ENCODE data around the gene CRYBG1.
"Not testable (repeated sequence)": the region's sequence is repeated elsewhere in the genome, so short reads cannot be mapped to it uniquely, and the experiment has no call there.

Gene CRYBG1

GRCh38 chr6:106558364-106558763 lies 197.8 kb downstream of the CRYBG1 start:
- DNase-seq: no peak
- in situ Hi-C loops (cut with MboI; ENCODE audit: low pct_unique_long_range_greater_than_20kb, low sequenced_read_pairs): loop anchor here (25.0 kb wide), 1 partner anchor 196 kb away; the partner anchor contains the start of gene CRYBG1

- DNase-seq: not testable (repeated sequence)
- in situ Hi-C loops (cut with MboI; ENCODE audit: low pct_unique_long_range_greater_than_20kb, low sequenced_read_pairs): loop anchor here (10.0 to 25.0 kb wide), 2 partner anchors 115 to 197 kb away; partner anchors contain the start of gene CRYBG1
Observed at GRCh38 chr6:106559659-106560058, 199.1 kb downstream of the CRYBG1 start.

- no peak for DNase-seq
- in situ Hi-C loops (cut with MboI; ENCODE audit: low pct_unique_long_range_greater_than_20kb, low sequenced_read_pairs): loop anchor here (10.0 to 25.0 kb wide), 2 partner anchors 116 to 199 kb away; partner anchors contain the start of gene CRYBG1
Observed at GRCh38 chr6:106560996-106561685, 200.6 kb downstream of the CRYBG1 start.

GRCh38 chr6:106561686-106562405 lies 201.3 kb downstream of the CRYBG1 start:
- in situ Hi-C loops (cut with MboI; ENCODE audit: low pct_unique_long_range_greater_than_20kb, low sequenced_read_pairs): loop anchor here (10.0 to 25.0 kb wide), 2 partner anchors 117 to 200 kb away; partner anchors contain the start of gene CRYBG1
- no peak for DNase-seq

- DNase-seq: no peak
- in situ Hi-C loops (cut with MboI; ENCODE audit: low pct_unique_long_range_greater_than_20kb, low sequenced_read_pairs): loop anchor here (10.0 to 25.0 kb wide), 2 partner anchors 119 to 201 kb away; partner anchors contain the start of gene CRYBG1
Observed at GRCh38 chr6:106563614-106564013, 203.1 kb downstream of the CRYBG1 start.

GRCh38 chr6:106564476-106564875 lies 204.0 kb downstream of the CRYBG1 start:
- in situ Hi-C loops (cut with MboI; ENCODE audit: low pct_unique_long_range_greater_than_20kb, low sequenced_read_pairs): loop anchor here (10.0 to 25.0 kb wide), 2 partner anchors 120 to 202 kb away; partner anchors contain the start of gene CRYBG1
- DNase-seq: no peak

- DNase-seq: no peak
- in situ Hi-C loops (cut with MboI; ENCODE audit: low pct_unique_long_range_greater_than_20kb, low sequenced_read_pairs): loop anchor here (10.0 to 25.0 kb wide), 2 partner anchors 124 to 206 kb away; partner anchors contain the start of gene CRYBG1
Observed at GRCh38 chr6:106568530-106568929, 208.0 kb downstream of the CRYBG1 start.

GRCh38 chr6:106569428-106569827 lies 208.9 kb downstream of the CRYBG1 start:
- DNase-seq: no peak
- in situ Hi-C loops (cut with MboI; ENCODE audit: low pct_unique_long_range_greater_than_20kb, low sequenced_read_pairs): loop anchor here (10.0 to 25.0 kb wide), 2 partner anchors 125 to 207 kb away; partner anchors contain the start of gene CRYBG1

- in situ Hi-C loops (cut with MboI; ENCODE audit: low pct_unique_long_range_greater_than_20kb, low sequenced_read_pairs): loop anchor here (25.0 kb wide), 1 partner anchor 210 kb away; the partner anchor contains the start of gene CRYBG1
- DNase-seq: no peak
Observed at GRCh38 chr6:106572436-106572835, 211.9 kb downstream of the CRYBG1 start.

- no peak for DNase-seq
- in situ Hi-C loops (cut with MboI; ENCODE audit: low pct_unique_long_range_greater_than_20kb, low sequenced_read_pairs): loop anchor here (25.0 kb wide), 1 partner anchor 211 kb away; the partner anchor contains the start of gene CRYBG1
Observed at GRCh38 chr6:106572875-106573585, 212.5 kb downstream of the CRYBG1 start.

- no peak for DNase-seq
- in situ Hi-C loops (cut with MboI; ENCODE audit: low pct_unique_long_range_greater_than_20kb, low sequenced_read_pairs): loop anchor here (25.0 kb wide), 2 partner anchors 213 to 412 kb away; partner anchors contain the start of gene CRYBG1
Observed at GRCh38 chr6:106574741-106575458, 214.4 kb downstream of the CRYBG1 start.

- no peak for DNase-seq
- in situ Hi-C loops (cut with MboI; ENCODE audit: low pct_unique_long_range_greater_than_20kb, low sequenced_read_pairs): loop anchor here (25.0 kb wide), 1 partner anchor 408 kb away; no protein-coding TSS in a partner anchor
Observed at GRCh38 chr6:106579281-106579680, 218.8 kb downstream of the CRYBG1 start.

GRCh38 chr6:106581468-106581867 lies 221.0 kb downstream of the CRYBG1 start:
- no peak for DNase-seq
- in situ Hi-C loops (cut with MboI; ENCODE audit: low pct_unique_long_range_greater_than_20kb, low sequenced_read_pairs): loop anchor here (25.0 kb wide), 1 partner anchor 406 kb away; no protein-coding TSS in a partner anchor

GRCh38 chr6:106586815-106587415 lies 226.4 kb downstream of the CRYBG1 start:
- DNase-seq: no peak
- in situ Hi-C loops (cut with MboI; ENCODE audit: low pct_unique_long_range_greater_than_20kb, low sequenced_read_pairs): loop anchor here (25.0 kb wide), 1 partner anchor 400 kb away; no protein-coding TSS in a partner anchor

- not testable (repeated sequence) for DNase-seq
- in situ Hi-C loops (cut with MboI; ENCODE audit: low pct_unique_long_range_greater_than_20kb, low sequenced_read_pairs): loop anchor here (25.0 kb wide), 1 partner anchor 398 kb away; no protein-coding TSS in a partner anchor
Observed at GRCh38 chr6:106588937-106589336, 228.4 kb downstream of the CRYBG1 start.

- in situ Hi-C loops (cut with MboI; ENCODE audit: low pct_unique_long_range_greater_than_20kb, low sequenced_read_pairs): loop anchor here (25.0 kb wide), 1 partner anchor 396 kb away; no protein-coding TSS in a partner anchor
- no peak for DNase-seq
Observed at GRCh38 chr6:106591111-106591825, 230.8 kb downstream of the CRYBG1 start.

- in situ Hi-C loops (cut with MboI; ENCODE audit: low pct_unique_long_range_greater_than_20kb, low sequenced_read_pairs): loop anchor here (25.0 kb wide), 1 partner anchor 388 kb away; no protein-coding TSS in a partner anchor
- no peak for DNase-seq
Observed at GRCh38 chr6:106599440-106599839, 238.9 kb downstream of the CRYBG1 start.

All from KBM-7 (cell line).